Endothelial cell of umbilical vein (primary cell): ENCODE results near the gene BCL7A.

Source experiments
- EZH2 ChIP-seq: IDR thresholded peaks from 2 replicates; pipeline ENCODE4 v1.6.1; 2012; ENCODE audit warnings: borderline replicate concordance, low read depth, mild to moderate bottlenecking, moderate library complexity, low read length, inconsistent platforms; ENCODE audit not compliant: severe bottlenecking
- JUN ChIP-seq: IDR thresholded peaks from 2 replicates; pipeline ENCODE4 v1.6.1; 2011; ENCODE audit warnings: borderline replicate concordance, low read depth; ENCODE audit not compliant: insufficient read length, insufficient read depth
- POLR2A ChIP-seq: IDR thresholded peaks from 2 replicates; pipeline ENCODE4 v1.6.1; 2012; ENCODE audit warnings: low read depth, mild to moderate bottlenecking, control low read depth, low read length
- POLR2AphosphoS5 ChIP-seq: IDR thresholded peaks from 2 replicates; pipeline ENCODE4 v1.6.1; 2012; ENCODE audit warnings: low read depth, mild to moderate bottlenecking, control low read depth, low read length, moderate library complexity; ENCODE audit not compliant: insufficient read depth
- TF ChIP-seq, protein P1 (sequence below), 2 donors: IDR thresholded peaks; 1 replicate in 1 of 2; 2 replicates in 1 of 2; pipeline ENCODE4 v1.5.1; 2011; ENCODE audit warnings: low read length in 2 of 2, mild to moderate bottlenecking in 2 of 2, moderate library complexity in 2 of 2, control low read depth in 1 of 2, inconsistent platforms in 1 of 2, low read depth in 1 of 2; ENCODE audit not compliant: insufficient read depth in 1 of 2; ENCODE audit errors: extremely low read depth in 1 of 2
- TF ChIP-seq, protein P2 (sequence below): IDR thresholded peaks from 2 replicates; pipeline ENCODE4 v1.6.1; 2011; ENCODE audit not compliant: insufficient read depth, insufficient read length

DNA sequence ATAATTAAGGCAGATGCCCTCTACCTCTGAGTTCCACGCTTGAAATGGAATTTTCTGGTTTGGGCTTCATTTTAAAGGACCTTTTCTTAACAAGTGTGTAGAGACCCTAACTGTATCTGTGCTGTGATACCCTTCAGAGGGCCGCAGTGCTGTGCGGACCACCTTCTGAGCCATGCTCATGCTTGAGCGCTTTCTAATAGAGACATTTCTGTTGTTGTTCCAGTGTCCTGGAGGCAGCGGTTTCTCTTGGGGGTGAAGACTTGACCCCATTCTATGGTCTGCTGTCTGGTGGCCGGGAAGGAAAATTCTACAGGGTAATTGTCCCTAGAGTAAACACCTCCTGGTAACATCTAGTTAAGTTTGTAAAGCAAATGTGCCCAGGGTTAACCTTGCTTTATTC lies 46.7 kb upstream of the BCL7A start:
- TF ChIP-seq, protein P1, sequence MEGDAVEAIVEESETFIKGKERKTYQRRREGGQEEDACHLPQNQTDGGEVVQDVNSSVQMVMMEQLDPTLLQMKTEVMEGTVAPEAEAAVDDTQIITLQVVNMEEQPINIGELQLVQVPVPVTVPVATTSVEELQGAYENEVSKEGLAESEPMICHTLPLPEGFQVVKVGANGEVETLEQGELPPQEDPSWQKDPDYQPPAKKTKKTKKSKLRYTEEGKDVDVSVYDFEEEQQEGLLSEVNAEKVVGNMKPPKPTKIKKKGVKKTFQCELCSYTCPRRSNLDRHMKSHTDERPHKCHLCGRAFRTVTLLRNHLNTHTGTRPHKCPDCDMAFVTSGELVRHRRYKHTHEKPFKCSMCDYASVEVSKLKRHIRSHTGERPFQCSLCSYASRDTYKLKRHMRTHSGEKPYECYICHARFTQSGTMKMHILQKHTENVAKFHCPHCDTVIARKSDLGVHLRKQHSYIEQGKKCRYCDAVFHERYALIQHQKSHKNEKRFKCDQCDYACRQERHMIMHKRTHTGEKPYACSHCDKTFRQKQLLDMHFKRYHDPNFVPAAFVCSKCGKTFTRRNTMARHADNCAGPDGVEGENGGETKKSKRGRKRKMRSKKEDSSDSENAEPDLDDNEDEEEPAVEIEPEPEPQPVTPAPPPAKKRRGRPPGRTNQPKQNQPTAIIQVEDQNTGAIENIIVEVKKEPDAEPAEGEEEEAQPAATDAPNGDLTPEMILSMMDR (IDR thresholded peaks at IDR 0.05; ENCODE audit: extremely low read depth in 1 of 2, insufficient read depth in 1 of 2, low read depth in 1 of 2, low read length in 2 of 2): no peak
- no peak for TF ChIP-seq POLR2A
- TF ChIP-seq POLR2AphosphoS5: no peak
- TF ChIP-seq, protein P2, sequence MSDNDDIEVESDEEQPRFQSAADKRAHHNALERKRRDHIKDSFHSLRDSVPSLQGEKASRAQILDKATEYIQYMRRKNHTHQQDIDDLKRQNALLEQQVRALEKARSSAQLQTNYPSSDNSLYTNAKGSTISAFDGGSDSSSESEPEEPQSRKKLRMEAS: no peak
- no peak for TF ChIP-seq JUN
- no peak for TF ChIP-seq EZH2
